K562 (cell line): Measurements from ENCODE around the gene FCRLA. TPM values are rescaled to one million over a fixed set of nuclear protein-coding genes. Genes with fewer than 3 reads are reported as not detected.

ENCODE experiments used
- DMBX1 ChIP-seq: fragments of 250-450 bp; sonication (Bioruptor Pico); IDR thresholded peaks from 2 replicates; pipeline ENCODE4 v1.8.0; 2022; ENCODE audit warnings: inconsistent platforms, mild to moderate bottlenecking, moderate library complexity, borderline replicate concordance
- FOXJ3 ChIP-seq: sonication (generic); formaldehyde crosslinking; IDR thresholded peaks from 2 replicates; pipeline ENCODE4 v1.4.0; 2020; ENCODE audit warnings: mild to moderate bottlenecking, missing genetic modification reagents
- FOXK2 ChIP-seq, 2 experiments: fragments of 450-650 bp; IDR thresholded peaks in 1 of 2; conservative IDR thresholded peaks in 1 of 2; 2 replicates each; pipeline ENCODE4 v1.6.1; 2016; ENCODE audit warnings: low read depth in 2 of 2, mild to moderate bottlenecking in 1 of 2
- MEF2A ChIP-seq: IDR thresholded peaks from 2 replicates; pipeline ENCODE4 v1.6.1; 2011; ENCODE audit warnings: low read depth, mild to moderate bottlenecking, low read length, moderate library complexity; ENCODE audit not compliant: control insufficient read depth
- NCOA1 ChIP-seq: fragments of 450-650 bp; IDR thresholded peaks from 2 replicates; pipeline ENCODE4 v1.6.1; 2016; ENCODE audit warnings: low read depth
- NEUROD1 ChIP-seq: fragments of 150-350 bp; IDR thresholded peaks from 2 replicates; pipeline ENCODE4 v1.6.1; 2014; ENCODE audit warnings: borderline replicate concordance, low read length, low read depth; ENCODE audit not compliant: partially characterized antibody
- NR3C1 ChIP-seq: sonication (generic); formaldehyde crosslinking; IDR thresholded peaks from 2 replicates; pipeline ENCODE4 v1.8.1; 2022; ENCODE audit warnings: missing genetic modification reagents
- PTBP1 ChIP-seq: fragments of 200-400 bp; formaldehyde crosslinking; IDR thresholded peaks from 2 replicates; pipeline ENCODE4 v1.6.1; 2017; ENCODE audit warnings: low read depth, low read length
- RAD51 ChIP-seq: fragments of 450-650 bp; IDR thresholded peaks from 2 replicates; pipeline ENCODE4 v1.7.1; 2016; ENCODE audit warnings: low read depth, mild to moderate bottlenecking, borderline replicate concordance
- RBM34 ChIP-seq: fragments of 200-400 bp; formaldehyde crosslinking; IDR thresholded peaks from 2 replicates; pipeline ENCODE4 v1.6.1; 2018; ENCODE audit warnings: low read length, borderline replicate concordance; ENCODE audit not compliant: insufficient read depth
- SIX5 ChIP-seq, 2 experiments: IDR thresholded peaks; 2 replicates each; pipeline ENCODE4 v1.6.1; 2011; ENCODE audit warnings: low read length in 2 of 2, borderline replicate concordance in 1 of 2, low read depth in 1 of 2, mild to moderate bottlenecking in 1 of 2, moderate library complexity in 1 of 2; ENCODE audit not compliant: insufficient read depth in 1 of 2
- SRSF1 ChIP-seq: fragments of 200-400 bp; formaldehyde crosslinking; IDR thresholded peaks from 2 replicates; pipeline ENCODE4 v1.6.1; 2017; ENCODE audit warnings: mild to moderate bottlenecking, low read depth, low read length, moderate library complexity
- XRCC4 ChIP-seq: IDR thresholded peaks from one replicate; pipeline ENCODE4 v1.6.1; 2011; ENCODE audit not compliant: insufficient read depth, insufficient read length; ENCODE audit errors: extremely low read depth
- polyA plus RNA-seq, 8 experiments: library from polyadenylated mRNA; depleted of rRNA in 4 of 8; stranded (reverse) in 5 of 8; unstranded in 3 of 8; fragments of >200 nt; fragmentation: Nextera tagmentation in 2 of 8; fragmentation: Illumina TruSeq in 1 of 8; extraction: Ambion mirVana in 2 of 8; extraction: Trizol in 1 of 8; gene quantifications; 2 replicates each; pipeline versions ENCODE4 v1.2.1 to v1.2.3, GENCODE V29; 2011 to 2014; ENCODE audit warnings: inconsistent platforms in 1 of 8, missing spikeins in 1 of 8
- total RNA-seq, 7 experiments: library from RNA; depleted of rRNA in 6 of 7; stranded (reverse); fragments of >200 nt in 6 of 7; fragmentation: Illumina TruSeq in 2 of 7; extraction: Trizol in 2 of 7; gene quantifications; 2 replicates each; pipeline versions ENCODE4 v1.2.1 to v1.2.3, GENCODE V29; 2011 to 2021; ENCODE audit warnings: low replicate concordance in 1 of 7
- TF ChIP-seq, protein P1 (sequence below): sonication (generic); formaldehyde crosslinking; IDR thresholded peaks from 2 replicates; pipeline ENCODE4 v1.8.1; 2023; ENCODE audit warnings: mild to moderate bottlenecking, missing genetic modification reagents
- TF ChIP-seq, protein P2 (sequence below): fragments of 250-450 bp; sonication (Bioruptor Pico); IDR thresholded peaks from 2 replicates; pipeline ENCODE4 v1.9.0; 2021; ENCODE audit warnings: mild to moderate bottlenecking
- TF ChIP-seq, protein P3 (sequence below): sonication (generic); formaldehyde crosslinking; IDR thresholded peaks from 2 replicates; pipeline ENCODE4 v1.8.1; 2023; ENCODE audit warnings: mild to moderate bottlenecking, missing genetic modification reagents
- TF ChIP-seq, protein P4 (sequence below), 3 experiments: fragments of 200-800 bp in 1 of 3; fragments of 250-450 bp in 1 of 3; fragments of 450-650 bp in 1 of 3; sonication (Bioruptor Pico) in 1 of 3; sonication (Bioruptor generic) in 1 of 3; formaldehyde crosslinking in 1 of 3; IDR thresholded peaks; 2 replicates each; pipeline versions ENCODE4 v1.6.1 to v1.8.0; 2016 to 2022; ENCODE audit warnings: mild to moderate bottlenecking in 2 of 3, missing genetic modification characterization in 2 of 3, missing compliant biosample characterization in 1 of 3, moderate library complexity in 1 of 3

FCRLA gene
- total and polyA plus RNA-seq, 9 of the 15 experiments (the other 6 are each of a cell fraction or from before 2014, with no cell fraction given) = 0.09 to 0.84 (median 0.44) TPM

DNA sequence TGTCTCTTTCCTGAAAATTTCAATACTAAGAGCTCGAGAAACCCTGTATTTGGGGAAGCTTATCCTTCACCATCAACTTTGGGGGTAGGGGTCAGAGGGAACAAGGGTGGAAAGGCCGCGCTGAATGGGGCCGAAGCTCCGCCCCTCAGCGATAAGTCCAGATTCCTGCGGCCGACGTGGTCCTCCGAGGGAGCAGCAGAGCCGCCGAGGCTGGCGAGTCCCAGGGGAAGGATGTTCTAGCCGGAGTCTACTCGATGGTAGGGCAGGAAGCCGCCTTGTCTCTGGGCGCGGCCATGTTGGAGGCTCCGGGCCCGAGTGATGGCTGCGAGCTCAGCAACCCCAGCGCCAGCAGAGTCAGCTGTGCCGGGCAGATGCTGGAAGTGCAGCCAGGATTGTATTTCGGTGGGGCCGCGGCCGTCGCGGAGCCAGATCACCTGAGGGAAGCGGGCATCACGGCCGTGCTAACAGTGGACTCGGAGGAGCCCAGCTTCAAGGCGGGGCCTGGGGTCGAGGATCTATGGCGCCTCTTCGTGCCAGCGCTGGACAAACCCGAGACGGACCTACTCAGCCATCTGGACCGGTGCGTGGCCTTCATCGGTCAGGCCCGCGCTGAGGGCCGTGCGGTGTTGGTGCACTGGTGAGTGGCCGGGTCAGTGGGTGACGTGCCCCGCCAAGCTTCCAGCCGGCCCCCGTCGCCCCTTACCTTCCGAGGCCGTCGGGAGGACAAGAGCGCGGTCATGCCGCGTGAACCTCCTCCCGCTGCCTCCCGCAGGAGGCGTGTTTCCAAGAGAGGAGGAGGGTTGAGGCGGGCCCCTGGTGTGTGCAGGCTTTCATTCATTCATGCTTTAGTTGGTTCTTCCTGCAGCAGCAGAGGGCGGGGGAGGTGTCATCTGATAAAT is 42.7 kb downstream of the FCRLA start, which contains the start of gene DUSP12 (continued):
- TF ChIP-seq FOXK2 (conservative IDR thresholded peaks at IDR 0.05 in 1 of 2, IDR thresholded peaks at IDR 0.05 in 1 of 2; ENCODE audit: low read depth in 2 of 2) (peak; percentile 62), XRCC4 (no peak), PTBP1 (no peak), MEF2A (no peak), RBM34 (no peak), NCOA1 (no peak), DMBX1 (CRISPR knock-in tag) (no peak; the same call in 1 of the 2 replicates), NR3C1 (CRISPR knock-in tag) (peak; percentile 72; the same call in 1 of the 2 replicates), SRSF1 (no peak), RAD51 (no peak), NEUROD1 (no peak), FOXJ3 (CRISPR knock-in tag) (no peak), SIX5 (IDR thresholded peaks at IDR 0.05; ENCODE audit: borderline replicate concordance in 1 of 2, insufficient read depth in 1 of 2, low read depth in 1 of 2, low read length in 2 of 2) (peak in 1 of 2 experiments; percentile 18; a peak in 2 of 4 replicates)
- TF ChIP-seq, protein P1, sequence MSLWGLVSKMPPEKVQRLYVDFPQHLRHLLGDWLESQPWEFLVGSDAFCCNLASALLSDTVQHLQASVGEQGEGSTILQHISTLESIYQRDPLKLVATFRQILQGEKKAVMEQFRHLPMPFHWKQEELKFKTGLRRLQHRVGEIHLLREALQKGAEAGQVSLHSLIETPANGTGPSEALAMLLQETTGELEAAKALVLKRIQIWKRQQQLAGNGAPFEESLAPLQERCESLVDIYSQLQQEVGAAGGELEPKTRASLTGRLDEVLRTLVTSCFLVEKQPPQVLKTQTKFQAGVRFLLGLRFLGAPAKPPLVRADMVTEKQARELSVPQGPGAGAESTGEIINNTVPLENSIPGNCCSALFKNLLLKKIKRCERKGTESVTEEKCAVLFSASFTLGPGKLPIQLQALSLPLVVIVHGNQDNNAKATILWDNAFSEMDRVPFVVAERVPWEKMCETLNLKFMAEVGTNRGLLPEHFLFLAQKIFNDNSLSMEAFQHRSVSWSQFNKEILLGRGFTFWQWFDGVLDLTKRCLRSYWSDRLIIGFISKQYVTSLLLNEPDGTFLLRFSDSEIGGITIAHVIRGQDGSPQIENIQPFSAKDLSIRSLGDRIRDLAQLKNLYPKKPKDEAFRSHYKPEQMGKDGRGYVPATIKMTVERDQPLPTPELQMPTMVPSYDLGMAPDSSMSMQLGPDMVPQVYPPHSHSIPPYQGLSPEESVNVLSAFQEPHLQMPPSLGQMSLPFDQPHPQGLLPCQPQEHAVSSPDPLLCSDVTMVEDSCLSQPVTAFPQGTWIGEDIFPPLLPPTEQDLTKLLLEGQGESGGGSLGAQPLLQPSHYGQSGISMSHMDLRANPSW = peak; percentile 93
- TF ChIP-seq, protein P2, sequence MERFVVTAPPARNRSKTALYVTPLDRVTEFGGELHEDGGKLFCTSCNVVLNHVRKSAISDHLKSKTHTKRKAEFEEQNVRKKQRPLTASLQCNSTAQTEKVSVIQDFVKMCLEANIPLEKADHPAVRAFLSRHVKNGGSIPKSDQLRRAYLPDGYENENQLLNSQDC (CRISPR knock-in tag) = no peak
- TF ChIP-seq, protein P3, sequence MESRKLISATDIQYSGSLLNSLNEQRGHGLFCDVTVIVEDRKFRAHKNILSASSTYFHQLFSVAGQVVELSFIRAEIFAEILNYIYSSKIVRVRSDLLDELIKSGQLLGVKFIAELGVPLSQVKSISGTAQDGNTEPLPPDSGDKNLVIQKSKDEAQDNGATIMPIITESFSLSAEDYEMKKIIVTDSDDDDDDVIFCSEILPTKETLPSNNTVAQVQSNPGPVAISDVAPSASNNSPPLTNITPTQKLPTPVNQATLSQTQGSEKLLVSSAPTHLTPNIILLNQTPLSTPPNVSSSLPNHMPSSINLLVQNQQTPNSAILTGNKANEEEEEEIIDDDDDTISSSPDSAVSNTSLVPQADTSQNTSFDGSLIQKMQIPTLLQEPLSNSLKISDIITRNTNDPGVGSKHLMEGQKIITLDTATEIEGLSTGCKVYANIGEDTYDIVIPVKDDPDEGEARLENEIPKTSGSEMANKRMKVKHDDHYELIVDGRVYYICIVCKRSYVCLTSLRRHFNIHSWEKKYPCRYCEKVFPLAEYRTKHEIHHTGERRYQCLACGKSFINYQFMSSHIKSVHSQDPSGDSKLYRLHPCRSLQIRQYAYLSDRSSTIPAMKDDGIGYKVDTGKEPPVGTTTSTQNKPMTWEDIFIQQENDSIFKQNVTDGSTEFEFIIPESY (CRISPR knock-in tag) = 0 out of 2 replicates have a peak, but pooled peaks have one; percentile 8
- TF ChIP-seq, protein P4, sequence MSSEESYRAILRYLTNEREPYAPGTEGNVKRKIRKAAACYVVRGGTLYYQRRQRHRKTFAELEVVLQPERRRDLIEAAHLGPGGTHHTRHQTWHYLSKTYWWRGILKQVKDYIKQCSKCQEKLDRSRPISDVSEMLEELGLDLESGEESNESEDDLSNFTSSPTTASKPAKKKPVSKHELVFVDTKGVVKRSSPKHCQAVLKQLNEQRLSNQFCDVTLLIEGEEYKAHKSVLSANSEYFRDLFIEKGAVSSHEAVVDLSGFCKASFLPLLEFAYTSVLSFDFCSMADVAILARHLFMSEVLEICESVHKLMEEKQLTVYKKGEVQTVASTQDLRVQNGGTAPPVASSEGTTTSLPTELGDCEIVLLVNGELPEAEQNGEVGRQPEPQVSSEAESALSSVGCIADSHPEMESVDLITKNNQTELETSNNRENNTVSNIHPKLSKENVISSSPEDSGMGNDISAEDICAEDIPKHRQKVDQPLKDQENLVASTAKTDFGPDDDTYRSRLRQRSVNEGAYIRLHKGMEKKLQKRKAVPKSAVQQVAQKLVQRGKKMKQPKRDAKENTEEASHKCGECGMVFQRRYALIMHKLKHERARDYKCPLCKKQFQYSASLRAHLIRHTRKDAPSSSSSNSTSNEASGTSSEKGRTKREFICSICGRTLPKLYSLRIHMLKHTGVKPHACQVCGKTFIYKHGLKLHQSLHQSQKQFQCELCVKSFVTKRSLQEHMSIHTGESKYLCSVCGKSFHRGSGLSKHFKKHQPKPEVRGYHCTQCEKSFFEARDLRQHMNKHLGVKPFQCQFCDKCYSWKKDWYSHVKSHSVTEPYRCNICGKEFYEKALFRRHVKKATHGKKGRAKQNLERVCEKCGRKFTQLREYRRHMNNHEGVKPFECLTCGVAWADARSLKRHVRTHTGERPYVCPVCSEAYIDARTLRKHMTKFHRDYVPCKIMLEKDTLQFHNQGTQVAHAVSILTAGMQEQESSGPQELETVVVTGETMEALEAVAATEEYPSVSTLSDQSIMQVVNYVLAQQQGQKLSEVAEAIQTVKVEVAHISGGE (CRISPR knock-in tag; IDR thresholded peaks at IDR 0.05) = peak in 1 of 3 experiments; percentile 89; a peak in 2 of 6 replicates
